Nephron (organoid): ENCODE measurements around the gene COLQ.
"Not testable (repeated sequence)": the region's sequence is repeated elsewhere in the genome, so short reads cannot be mapped to it uniquely, and the experiment has no call there.

Source experiments
- H3K27ac Mint-ChIP-seq, 3 experiments: 2 replicates each; pipeline ENCODE4 v1.8.0; 2020; ENCODE audit warnings: mixed read lengths in 3 of 3, mild to moderate bottlenecking in 2 of 3, moderate library complexity in 1 of 3
- H3K27me3 Mint-ChIP-seq: 2 replicates; pipeline ENCODE4 v1.8.0; 2021; ENCODE audit warnings: low read depth, mild to moderate bottlenecking, moderate library complexity, mixed read lengths
- H3K36me3 Mint-ChIP-seq: 2 replicates; pipeline ENCODE4 v1.8.0; 2020; ENCODE audit warnings: low read depth, mixed read lengths
- H3K4me1 Mint-ChIP-seq: 2 replicates; pipeline ENCODE4 v1.8.0; 2020; ENCODE audit warnings: mixed read lengths
- H3K4me3 Mint-ChIP-seq, 3 experiments: 2 replicates each; pipeline ENCODE4 v1.8.0; 2020; ENCODE audit warnings: mild to moderate bottlenecking in 3 of 3, mixed read lengths in 3 of 3, moderate library complexity in 2 of 3
- H3K9me3 Mint-ChIP-seq: 2 replicates; pipeline ENCODE4 v1.8.0; 2020; ENCODE audit warnings: mixed read lengths
- TF ChIP-seq, protein P1 (sequence below), 3 experiments: fragments of 200-600 bp; sonication (generic); IDR thresholded peaks; one replicate each; pipeline ENCODE4 v1.5.0; 2021; ENCODE audit warnings: antibody characterized with exemption in 3 of 3; ENCODE audit not compliant: unreplicated experiment in 3 of 3

The COLQ gene

DNA sequence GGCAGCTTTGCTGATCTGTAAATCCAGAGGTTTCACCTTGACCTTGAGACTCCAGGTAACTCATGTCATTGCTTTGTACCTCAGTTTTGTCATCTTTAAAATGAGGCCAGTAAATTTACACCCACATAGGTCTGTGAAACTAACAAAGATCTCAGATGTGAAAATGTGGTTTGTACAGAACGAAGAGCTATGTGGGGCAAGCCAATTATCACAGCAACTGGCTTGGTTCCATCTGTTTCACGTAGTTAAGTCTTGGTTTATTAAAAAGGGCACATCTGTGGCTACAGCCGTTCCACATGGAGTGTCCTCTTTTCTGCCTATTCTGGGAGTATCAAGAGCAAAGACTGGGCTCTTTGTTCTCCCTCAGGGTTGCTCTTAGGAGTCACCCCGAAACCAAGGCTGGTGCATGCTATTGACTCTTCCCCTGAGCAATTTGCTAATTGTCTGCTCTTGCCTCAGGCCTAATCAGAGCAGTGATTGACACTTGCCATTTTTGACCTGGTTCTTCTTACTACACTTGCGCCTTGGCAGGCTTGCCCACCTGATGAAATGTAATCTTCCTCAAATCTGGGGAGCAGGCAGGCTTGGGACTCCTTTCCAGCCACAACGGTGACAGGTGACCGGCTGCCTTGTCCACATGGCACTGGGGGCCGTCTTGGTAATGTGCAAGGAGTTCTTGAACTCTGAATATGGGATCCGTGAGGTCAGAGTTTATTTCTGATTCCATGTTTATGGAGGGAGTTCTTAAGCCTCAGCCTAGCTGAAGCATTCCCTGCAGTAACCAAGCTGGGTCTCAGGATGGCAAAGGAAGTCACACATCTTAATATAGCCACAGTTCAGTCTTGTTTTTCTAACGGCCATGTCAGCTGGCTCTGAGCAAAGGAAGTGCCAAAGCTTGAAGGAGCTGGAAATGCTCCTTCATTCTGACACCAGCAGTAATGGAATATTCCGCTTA, 54.0 kb downstream of the COLQ start:
- Mint-ChIP-seq H3K36me3 (peaks cover 21% of the 10 kb centered on the region), H3K27ac (no peak overlapping the region), H3K27me3 (peaks cover 2% of the 10 kb centered on the region), H3K4me3 (no peak overlapping the region), H3K4me1 (peaks cover 5% of the 10 kb centered on the region), H3K9me3 (no peaks in the 10 kb centered on the region)
- TF ChIP-seq, protein P1, sequence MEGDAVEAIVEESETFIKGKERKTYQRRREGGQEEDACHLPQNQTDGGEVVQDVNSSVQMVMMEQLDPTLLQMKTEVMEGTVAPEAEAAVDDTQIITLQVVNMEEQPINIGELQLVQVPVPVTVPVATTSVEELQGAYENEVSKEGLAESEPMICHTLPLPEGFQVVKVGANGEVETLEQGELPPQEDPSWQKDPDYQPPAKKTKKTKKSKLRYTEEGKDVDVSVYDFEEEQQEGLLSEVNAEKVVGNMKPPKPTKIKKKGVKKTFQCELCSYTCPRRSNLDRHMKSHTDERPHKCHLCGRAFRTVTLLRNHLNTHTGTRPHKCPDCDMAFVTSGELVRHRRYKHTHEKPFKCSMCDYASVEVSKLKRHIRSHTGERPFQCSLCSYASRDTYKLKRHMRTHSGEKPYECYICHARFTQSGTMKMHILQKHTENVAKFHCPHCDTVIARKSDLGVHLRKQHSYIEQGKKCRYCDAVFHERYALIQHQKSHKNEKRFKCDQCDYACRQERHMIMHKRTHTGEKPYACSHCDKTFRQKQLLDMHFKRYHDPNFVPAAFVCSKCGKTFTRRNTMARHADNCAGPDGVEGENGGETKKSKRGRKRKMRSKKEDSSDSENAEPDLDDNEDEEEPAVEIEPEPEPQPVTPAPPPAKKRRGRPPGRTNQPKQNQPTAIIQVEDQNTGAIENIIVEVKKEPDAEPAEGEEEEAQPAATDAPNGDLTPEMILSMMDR (IDR thresholded peaks at IDR 0.05; ENCODE audit: unreplicated experiment in 3 of 3): no peak

DNA sequence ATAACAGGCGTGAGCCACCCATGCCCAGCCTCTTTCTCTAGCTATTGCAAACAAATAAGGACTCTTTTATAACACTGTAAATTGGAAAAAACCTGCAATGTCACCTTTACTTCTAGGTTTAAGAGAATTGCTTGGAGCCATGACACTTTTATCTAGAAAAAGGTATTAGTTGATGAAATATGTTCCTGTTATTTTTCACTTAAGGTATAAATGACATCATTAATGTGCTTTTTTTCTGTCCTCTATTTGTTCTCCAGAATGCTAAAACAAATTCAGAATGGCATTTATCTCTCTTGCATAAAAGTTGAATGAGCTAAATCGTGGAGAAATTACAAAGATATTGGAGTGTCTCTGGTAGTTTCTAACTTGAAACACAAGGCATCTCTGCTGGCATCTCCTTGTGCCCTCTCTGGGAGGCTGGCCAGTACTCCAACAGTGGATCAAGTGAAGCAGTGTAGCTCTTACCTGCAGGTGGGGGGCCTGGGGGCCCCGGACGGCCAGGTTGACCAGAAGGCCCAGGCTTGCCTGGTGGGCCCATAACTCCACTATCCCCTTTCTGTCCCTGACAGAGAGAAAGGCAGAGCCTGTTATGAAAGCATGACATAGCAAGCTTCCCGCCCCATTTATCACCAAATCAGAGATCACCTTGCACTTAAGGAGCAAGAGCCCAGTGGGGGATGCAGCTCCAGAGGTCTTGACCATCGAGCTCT, 55.5 kb downstream of the COLQ start:
- Mint-ChIP-seq H3K4me3 (no peak overlapping the region), H3K27ac (no peak overlapping the region), H3K36me3 (peaks cover 22% of the 10 kb centered on the region), H3K9me3 (no peaks in the 10 kb centered on the region), H3K4me1 (peaks cover 5% of the 10 kb centered on the region), H3K27me3 (peaks cover 3% of the 10 kb centered on the region)
- TF ChIP-seq, protein P1 (IDR thresholded peaks at IDR 0.05; ENCODE audit: unreplicated experiment in 3 of 3): no peak

DNA sequence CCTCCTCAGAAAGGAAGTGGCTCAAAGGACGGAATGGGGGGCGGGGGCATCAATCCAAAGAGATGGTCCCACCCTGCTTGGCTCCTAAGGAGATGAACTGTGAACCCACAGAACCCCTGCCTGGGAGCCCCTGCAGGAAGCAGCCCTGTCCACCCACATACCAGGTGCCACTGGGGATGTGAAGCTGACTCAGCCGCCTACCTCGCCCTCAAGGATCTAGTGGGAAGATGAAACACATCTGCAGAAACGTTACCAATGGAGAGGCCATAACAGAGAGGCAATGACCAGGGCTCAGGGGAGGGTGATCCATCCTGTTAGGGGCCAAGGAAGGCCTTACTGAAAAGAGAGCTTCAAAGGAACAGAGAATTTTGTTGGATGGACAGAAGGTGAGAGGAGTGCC, 59.1 kb downstream of the COLQ start:
- no peak overlapping the region for H3K4me3 Mint-ChIP-seq
- TF ChIP-seq, protein P1 (IDR thresholded peaks at IDR 0.05; ENCODE audit: unreplicated experiment in 3 of 3): no peak
- H3K9me3 Mint-ChIP-seq: no peaks in the 10 kb centered on the region
- H3K36me3 Mint-ChIP-seq: peaks cover 31% of the 10 kb centered on the region
- H3K4me1 Mint-ChIP-seq: peaks cover under 1% of the 10 kb centered on the region
- H3K27me3 Mint-ChIP-seq: peaks cover 3% of the 10 kb centered on the region
- no peak overlapping the region for H3K27ac Mint-ChIP-seq

GRCh38 chr3:15460891-15461531, 60.5 kb downstream of the COLQ start:
- no peaks in the 10 kb centered on the region for H3K4me1 Mint-ChIP-seq
- no peak overlapping the region for H3K4me3 Mint-ChIP-seq
- no peaks in the 10 kb centered on the region for H3K9me3 Mint-ChIP-seq
- H3K27me3 Mint-ChIP-seq: peaks cover 3% of the 10 kb centered on the region
- H3K36me3 Mint-ChIP-seq: peaks cover 31% of the 10 kb centered on the region
- TF ChIP-seq, protein P1 (IDR thresholded peaks at IDR 0.05; ENCODE audit: unreplicated experiment in 3 of 3): no peak
- H3K27ac Mint-ChIP-seq: no peak overlapping the region

DNA sequence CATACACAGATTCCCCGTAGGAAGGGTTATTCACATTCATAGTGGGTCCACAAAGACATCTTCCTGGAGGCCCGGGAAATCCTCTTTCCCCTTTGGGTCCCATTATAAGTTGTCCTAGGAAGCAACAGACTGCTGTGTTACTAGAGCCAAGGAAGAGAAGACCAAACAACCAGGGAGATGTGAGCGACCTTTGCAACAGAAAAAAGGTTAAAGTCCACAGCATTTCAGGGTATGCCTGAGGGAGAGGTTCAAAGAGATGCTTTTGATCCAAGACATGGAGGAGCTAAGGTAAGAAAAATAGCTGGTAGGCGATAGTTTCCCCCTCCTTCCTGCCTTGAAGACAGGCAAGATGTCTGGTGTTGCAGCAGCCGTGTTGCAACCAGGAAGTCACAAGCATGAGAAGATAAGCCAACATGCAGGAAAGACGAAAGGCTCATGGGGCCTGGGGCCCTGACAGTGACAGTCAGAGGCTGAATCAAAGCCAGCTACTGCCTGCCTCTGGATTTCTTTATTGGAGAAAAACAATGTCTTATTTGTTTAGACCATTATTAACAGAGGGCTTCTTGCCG, 63.2 kb downstream of the COLQ start:
- Mint-ChIP-seq H3K27me3 (peaks cover 3% of the 10 kb centered on the region), H3K36me3 (peaks cover 23% of the 10 kb centered on the region), H3K9me3 (no peaks in the 10 kb centered on the region), H3K27ac (no peak overlapping the region), H3K4me3 (no peak overlapping the region), H3K4me1 (no peaks in the 10 kb centered on the region)
- TF ChIP-seq, protein P1 (IDR thresholded peaks at IDR 0.05; ENCODE audit: unreplicated experiment in 3 of 3): no peak

- H3K27me3 Mint-ChIP-seq, H3K27ac Mint-ChIP-seq, H3K4me1 Mint-ChIP-seq, H3K4me3 Mint-ChIP-seq, H3K9me3 Mint-ChIP-seq: not testable (repeated sequence)
- H3K36me3 Mint-ChIP-seq: peaks cover 22% of the 10 kb centered on the region
Measured at GRCh38 chr3:15456915-15457314, 64.6 kb downstream of the COLQ start.
